ENCODE data around the gene PRR12.

- no peak for TF ChIP-seq CTCF (IDR thresholded peaks at IDR 0.05)
- no peak for TF ChIP-seq POLR2A (IDR thresholded peaks at IDR 0.05)
These were observed 11.8 kb downstream of the PRR12 start for GRCh38 chr19:49602806-49603205.
